HepG2 (cell line): ENCODE results near the gene NME1. TPM values are rescaled to one million over a fixed set of nuclear protein-coding genes. Genes with fewer than 3 reads are reported as not detected.
"Not testable (repeated sequence)": the region's sequence is repeated elsewhere in the genome, so short reads cannot be mapped to it uniquely, and the experiment has no call there.

ENCODE experiments used
- AHDC1 ChIP-seq: sonication (generic); formaldehyde crosslinking; IDR thresholded peaks from 2 replicates; pipeline ENCODE4 v1.5.1; 2020; ENCODE audit warnings: mild to moderate bottlenecking, missing genetic modification reagents, borderline replicate concordance
- ARNTL ChIP-seq: sonication (generic); formaldehyde crosslinking; IDR thresholded peaks from 2 replicates; pipeline ENCODE4 v1.4.0; 2020; ENCODE audit warnings: mild to moderate bottlenecking, missing genetic modification reagents
- CTCF ChIP-seq: sonication (generic); formaldehyde crosslinking; IDR thresholded peaks from 2 replicates; pipeline ENCODE4 v1.5.0; 2020; ENCODE audit warnings: mild to moderate bottlenecking, missing genetic modification reagents, moderate library complexity
- DRAP1 ChIP-seq: IDR thresholded peaks from 2 replicates; pipeline ENCODE4 v1.6.1; 2016; ENCODE audit warnings: missing genetic modification reagents, missing compliant biosample characterization
- HIVEP1 ChIP-seq: sonication (generic); formaldehyde crosslinking; IDR thresholded peaks from 2 replicates; pipeline ENCODE4 v1.4.0; 2020; ENCODE audit warnings: mild to moderate bottlenecking, missing genetic modification reagents
- SOX6 ChIP-seq, 2 experiments: fragments of 450-650 bp in 1 of 2; sonication (generic) in 1 of 2; formaldehyde crosslinking in 1 of 2; IDR thresholded peaks; 2 replicates each; pipeline versions ENCODE4 v1.4.0 to v1.6.1; 2017 to 2020; ENCODE audit warnings: antibody characterized with exemption in 1 of 2, mild to moderate bottlenecking in 1 of 2, missing genetic modification reagents in 1 of 2
- TFE3 ChIP-seq: IDR thresholded peaks from 2 replicates; pipeline ENCODE4 v1.6.1; 2016
- ZBTB20 ChIP-seq: sonication (generic); formaldehyde crosslinking; IDR thresholded peaks from 2 replicates; pipeline ENCODE4 v1.8.1; 2023; ENCODE audit warnings: missing genetic modification reagents, low read depth, mild to moderate bottlenecking, borderline replicate concordance
- ZNF160 ChIP-seq: sonication (generic); formaldehyde crosslinking; IDR thresholded peaks from 2 replicates; pipeline ENCODE4 v1.8.0; 2022; ENCODE audit warnings: mild to moderate bottlenecking, inconsistent platforms, missing genetic modification reagents
- ZNF296 ChIP-seq: sonication (generic); formaldehyde crosslinking; conservative IDR thresholded peaks from 2 replicates; pipeline ENCODE4 v1.5.0; 2020; ENCODE audit warnings: mild to moderate bottlenecking, missing genetic modification reagents
- ZNF431 ChIP-seq: sonication (generic); formaldehyde crosslinking; IDR thresholded peaks from 2 replicates; pipeline ENCODE4 v1.9.0; 2022; ENCODE audit warnings: missing genetic modification reagents, low read depth, mild to moderate bottlenecking, borderline replicate concordance
- ZNF770 ChIP-seq: sonication (generic); formaldehyde crosslinking; IDR thresholded peaks from 2 replicates; pipeline ENCODE4 v1.5.0; 2020; ENCODE audit warnings: mild to moderate bottlenecking, missing genetic modification reagents
- ZSCAN29 ChIP-seq: sonication (generic); formaldehyde crosslinking; conservative IDR thresholded peaks from 2 replicates; pipeline ENCODE4 v1.4.0; 2020; ENCODE audit warnings: mild to moderate bottlenecking, missing genetic modification reagents
- polyA plus RNA-seq, 8 experiments: library from polyadenylated mRNA; depleted of rRNA in 3 of 8; stranded (reverse) in 7 of 8; unstranded in 1 of 8; fragments of >200 nt; fragmentation: Illumina TruSeq in 4 of 8; extraction: Trizol in 4 of 8; gene quantifications; 2 replicates each; pipeline versions ENCODE4 v1.2.1 to v1.2.3, GENCODE V29; 2011 to 2016; ENCODE audit warnings: low read depth in 4 of 8, missing spikeins in 1 of 8, mixed read lengths in 1 of 8; ENCODE audit not compliant: insufficient read depth in 1 of 8
- total RNA-seq, 5 experiments: library from RNA; depleted of rRNA; stranded (reverse); fragments of >200 nt; fragmentation: Illumina TruSeq; extraction: Trizol; gene quantifications; 2 replicates each; pipeline ENCODE4 v1.2.3, GENCODE V29; 2016; ENCODE audit warnings: low read depth in 1 of 5

Gene NME1
- total and polyA plus RNA-seq, 2 of the 13 experiments (the other 11 are each of a cell fraction or from before 2014, with no cell fraction given) = 295 to 516 TPM

GRCh38 chr17:51112303-51113222 lies 40.8 kb upstream of the NME1 start (continued):
- peak; percentile 94 for TF ChIP-seq AHDC1 (CRISPR knock-in tag)
- TF ChIP-seq ZBTB20 (CRISPR knock-in tag) = 0 out of 2 replicates have a peak, but pooled peaks have one; percentile 68
- peak; percentile 67; the same call in 1 of the 2 replicates for TF ChIP-seq ZNF160 (CRISPR knock-in tag)
- 0 out of 2 replicates have a peak, but pooled peaks have one; percentile 45 for TF ChIP-seq ZSCAN29 (CRISPR knock-in tag)
- TF ChIP-seq ZNF770 (CRISPR knock-in tag) = peak; percentile 75
- TF ChIP-seq DRAP1 (CRISPR knock-in tag) = 0 out of 2 replicates have a peak, but pooled peaks have one; percentile 48
- TF ChIP-seq ARNTL = peak; percentile 87
- peak; percentile 75 for TF ChIP-seq HIVEP1 (CRISPR knock-in tag)
- TF ChIP-seq ZNF296 = 0 out of 2 replicates have a peak, but pooled peaks have one; percentile 67
- peak; percentile 9; the same call in 1 of the 2 replicates for TF ChIP-seq CTCF (CRISPR knock-in tag)
- peak; percentile 75 for TF ChIP-seq TFE3 (CRISPR knock-in tag)
- not testable (repeated sequence) for TF ChIP-seq SOX6 (IDR thresholded peaks at IDR 0.05)
- peak; percentile 93 for TF ChIP-seq SOX6 (CRISPR knock-in tag; IDR thresholded peaks at IDR 0.05)
- 0 out of 2 replicates have a peak, but pooled peaks have one; percentile 63 for TF ChIP-seq ZNF431
